K562 (cell line): Measurements from ENCODE around the gene GRHPR. TPM values are rescaled to one million over a fixed set of nuclear protein-coding genes. Genes with fewer than 3 reads are reported as not detected.

Source experiments
- BHLHE40 ChIP-seq: IDR thresholded peaks from 2 replicates; pipeline ENCODE4 v1.6.1; 2011; ENCODE audit warnings: low read length, improper control_type of control experiment
- DEAF1 ChIP-seq: fragments of 450-650 bp; formaldehyde crosslinking; IDR thresholded peaks from 2 replicates; pipeline ENCODE4 v1.4.0; 2020; ENCODE audit warnings: mild to moderate bottlenecking, moderate library complexity
- HDAC8 ChIP-seq: fragments of 450-650 bp; IDR thresholded peaks from 2 replicates; pipeline ENCODE4 v1.6.1; 2016; ENCODE audit warnings: mild to moderate bottlenecking, missing genetic modification characterization, moderate library complexity, missing compliant biosample characterization
- KAT7 ChIP-seq: sonication (generic); formaldehyde crosslinking; IDR thresholded peaks from 2 replicates; pipeline ENCODE4 v1.8.0; 2022; ENCODE audit warnings: missing genetic modification reagents, mild to moderate bottlenecking, borderline replicate concordance
- KDM5B ChIP-seq: fragments of 200-600 bp; sonication (generic); IDR thresholded peaks from 2 replicates; pipeline ENCODE4 v1.6.1; 2012; ENCODE audit warnings: low read depth, mild to moderate bottlenecking, moderate library complexity, low read length, control low read depth, inconsistent platforms; ENCODE audit not compliant: insufficient replicate concordance
- KLF16 ChIP-seq: IDR thresholded peaks from 2 replicates; pipeline ENCODE4 v1.6.1; 2016; ENCODE audit warnings: antibody characterized with exemption
- MAZ ChIP-seq, 2 experiments: fragments of 450-650 bp in 1 of 2; sonication (generic) in 1 of 2; formaldehyde crosslinking; IDR thresholded peaks in 1 of 2; conservative IDR thresholded peaks in 1 of 2; 2 replicates each; pipeline versions ENCODE4 v1.4.0 to v1.5.0; 2020; ENCODE audit warnings: mild to moderate bottlenecking in 1 of 2, missing genetic modification reagents in 1 of 2
- MTF1 ChIP-seq: fragments of 250-450 bp; sonication (Bioruptor Pico); IDR thresholded peaks from 2 replicates; pipeline ENCODE4 v1.9.0; 2021; ENCODE audit warnings: moderate library complexity, mild to moderate bottlenecking, inconsistent platforms, borderline replicate concordance
- NEUROD1 ChIP-seq: fragments of 150-350 bp; IDR thresholded peaks from 2 replicates; pipeline ENCODE4 v1.6.1; 2014; ENCODE audit warnings: borderline replicate concordance, low read length, low read depth; ENCODE audit not compliant: partially characterized antibody
- PML ChIP-seq: IDR thresholded peaks from 2 replicates; pipeline ENCODE4 v1.6.1; 2012; ENCODE audit warnings: low read length, inconsistent platforms
- PRDM10 ChIP-seq: fragments of 450-650 bp; IDR thresholded peaks from 2 replicates; pipeline ENCODE4 v1.6.1; 2018; ENCODE audit not compliant: partially characterized antibody
- PRPF4 ChIP-seq: fragments of 200-400 bp; formaldehyde crosslinking; IDR thresholded peaks from one replicate; pipeline ENCODE4 v1.6.1; 2017; ENCODE audit warnings: low read length, low read depth, mild to moderate bottlenecking; ENCODE audit not compliant: insufficient read depth, poor library complexity, severe bottlenecking
- PYGO2 ChIP-seq: fragments of 450-650 bp; IDR thresholded peaks from 2 replicates; pipeline ENCODE4 v1.6.1; 2016; ENCODE audit warnings: mild to moderate bottlenecking, missing genetic modification characterization, moderate library complexity, missing compliant biosample characterization
- SMAD1 ChIP-seq: fragments of 150-350 bp; IDR thresholded peaks from 2 replicates; pipeline ENCODE4 v1.6.1; 2014; ENCODE audit warnings: low read length, low read depth; ENCODE audit not compliant: partially characterized antibody
- U2AF1 ChIP-seq: fragments of 200-400 bp; formaldehyde crosslinking; optimal IDR thresholded peaks from 2 replicates; pipeline ENCODE3; 2017; ENCODE audit warnings: mild to moderate bottlenecking, low read depth, low read length, moderate library complexity
- polyA plus RNA-seq, 8 experiments: library from polyadenylated mRNA; depleted of rRNA in 4 of 8; stranded (reverse) in 5 of 8; unstranded in 3 of 8; fragments of >200 nt; fragmentation: Nextera tagmentation in 2 of 8; fragmentation: Illumina TruSeq in 1 of 8; extraction: Ambion mirVana in 2 of 8; extraction: Trizol in 1 of 8; gene quantifications; 2 replicates each; pipeline versions ENCODE4 v1.2.1 to v1.2.3, GENCODE V29; 2011 to 2014; ENCODE audit warnings: inconsistent platforms in 1 of 8, missing spikeins in 1 of 8
- total RNA-seq, 7 experiments: library from RNA; depleted of rRNA in 6 of 7; stranded (reverse); fragments of >200 nt in 6 of 7; fragmentation: Illumina TruSeq in 2 of 7; extraction: Trizol in 2 of 7; gene quantifications; 2 replicates each; pipeline versions ENCODE4 v1.2.1 to v1.2.3, GENCODE V29; 2011 to 2021; ENCODE audit warnings: low replicate concordance in 1 of 7
- TF ChIP-seq, protein P1 (sequence below): fragments of 250-450 bp; sonication (Bioruptor Pico); IDR thresholded peaks from 2 replicates; pipeline ENCODE4 v1.5.0; 2021
- TF ChIP-seq, protein P2 (sequence below): fragments of 450-650 bp; IDR thresholded peaks from 2 replicates; pipeline ENCODE4 v1.6.1; 2017; ENCODE audit warnings: mild to moderate bottlenecking, moderate library complexity

GRHPR gene
- total and polyA plus RNA-seq, 9 of the 15 experiments (the other 6 are each of a cell fraction or from before 2014, with no cell fraction given): 38.9 to 144 (median 120) TPM

- TF ChIP-seq PML (peak; percentile 43; the same call in 1 of the 2 replicates), KAT7 (CRISPR knock-in tag) (0 out of 2 replicates have a peak, but pooled peaks have one; percentile 21), NEUROD1 (peak; percentile 76), PRPF4 (no peak), KLF16 (no peak), MTF1 (CRISPR knock-in tag) (no peak), BHLHE40 (no peak), U2AF1 (no peak), KDM5B (peak; percentile 78), PYGO2 (tag) (no peak), MAZ (CRISPR knock-in tag; conservative IDR thresholded peaks at IDR 0.05 in 1 of 2, IDR thresholded peaks at IDR 0.05 in 1 of 2) (peak in 1 of 2 experiments; percentile 4; a peak in 1 of 4 replicates), DEAF1 (no peak), SMAD1 (peak; percentile 57), PRDM10 (peak; percentile 88), HDAC8 (tag) (no peak)
- TF ChIP-seq, protein P1, sequence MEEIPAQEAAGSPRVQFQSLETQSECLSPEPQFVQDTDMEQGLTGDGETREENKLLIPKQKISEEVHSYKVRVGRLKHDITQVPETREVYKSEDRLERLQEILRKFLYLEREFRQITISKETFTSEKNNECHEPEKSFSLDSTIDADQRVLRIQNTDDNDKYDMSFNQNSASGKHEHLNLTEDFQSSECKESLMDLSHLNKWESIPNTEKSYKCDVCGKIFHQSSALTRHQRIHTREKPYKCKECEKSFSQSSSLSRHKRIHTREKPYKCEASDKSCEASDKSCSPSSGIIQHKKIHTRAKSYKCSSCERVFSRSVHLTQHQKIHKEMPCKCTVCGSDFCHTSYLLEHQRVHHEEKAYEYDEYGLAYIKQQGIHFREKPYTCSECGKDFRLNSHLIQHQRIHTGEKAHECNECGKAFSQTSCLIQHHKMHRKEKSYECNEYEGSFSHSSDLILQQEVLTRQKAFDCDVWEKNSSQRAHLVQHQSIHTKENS (CRISPR knock-in tag): no peak
- TF ChIP-seq, protein P2, sequence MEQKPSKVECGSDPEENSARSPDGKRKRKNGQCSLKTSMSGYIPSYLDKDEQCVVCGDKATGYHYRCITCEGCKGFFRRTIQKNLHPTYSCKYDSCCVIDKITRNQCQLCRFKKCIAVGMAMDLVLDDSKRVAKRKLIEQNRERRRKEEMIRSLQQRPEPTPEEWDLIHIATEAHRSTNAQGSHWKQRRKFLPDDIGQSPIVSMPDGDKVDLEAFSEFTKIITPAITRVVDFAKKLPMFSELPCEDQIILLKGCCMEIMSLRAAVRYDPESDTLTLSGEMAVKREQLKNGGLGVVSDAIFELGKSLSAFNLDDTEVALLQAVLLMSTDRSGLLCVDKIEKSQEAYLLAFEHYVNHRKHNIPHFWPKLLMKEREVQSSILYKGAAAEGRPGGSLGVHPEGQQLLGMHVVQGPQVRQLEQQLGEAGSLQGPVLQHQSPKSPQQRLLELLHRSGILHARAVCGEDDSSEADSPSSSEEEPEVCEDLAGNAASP: no peak
Observed at GRCh38 chr9:37465249-37466036, 42.9 kb downstream of the GRHPR start, which contains the start of gene ZBTB5 (continued).
